Fibroblast of villous mesenchyme (primary cell): ENCODE data around the gene TMSB15A. TPM values are rescaled to one million over a fixed set of nuclear protein-coding genes. Genes with fewer than 3 reads are reported as not detected.
"Not testable (repeated sequence)": the region's sequence is repeated elsewhere in the genome, so short reads cannot be mapped to it uniquely, and the experiment has no call there.

Source experiments
- DNase-seq: peaks from one replicate; pipeline ENCODE4 v3.0.0-alpha.2; 2010; ENCODE audit warnings: low read depth
- H3K4me3 ChIP-seq: 2 replicates; pipeline ENCODE4 v1.5.1; 2011; ENCODE audit warnings: low read depth, mild to moderate bottlenecking, low read length
- total RNA-seq: library from RNA; depleted of rRNA; stranded (reverse); fragments of >200 nt; gene quantifications from 2 replicates; pipeline ENCODE4 v1.2.3, GENCODE V29; 2012
- TF ChIP-seq, protein P1 (sequence below): IDR thresholded peaks from 2 replicates; pipeline ENCODE4 v1.5.1; 2012; ENCODE audit warnings: low read depth, mild to moderate bottlenecking, low read length; ENCODE audit not compliant: insufficient read depth

The TMSB15A gene
- total RNA-seq, 1 donor, result 1.7 TPM

DNA sequence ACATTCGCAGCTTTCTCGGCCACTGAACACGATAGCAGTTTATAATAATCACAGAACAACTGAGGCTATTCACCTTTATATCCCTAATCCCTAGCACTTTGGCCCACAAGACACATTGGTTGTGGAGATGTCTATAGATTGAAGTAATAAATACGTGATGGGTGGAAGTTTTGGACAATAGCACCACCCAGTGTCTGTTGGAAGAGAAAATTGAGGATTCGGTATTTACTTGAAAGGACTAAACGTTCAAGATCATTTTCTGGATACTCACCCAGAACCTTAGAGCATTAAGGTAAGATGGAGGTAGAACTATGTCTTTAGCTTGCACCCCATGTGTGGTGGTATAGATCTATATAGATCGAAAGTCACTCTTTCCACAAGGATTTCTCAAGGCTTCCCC, 787 bp upstream of the TMSB15A start:
- TF ChIP-seq, protein P1, sequence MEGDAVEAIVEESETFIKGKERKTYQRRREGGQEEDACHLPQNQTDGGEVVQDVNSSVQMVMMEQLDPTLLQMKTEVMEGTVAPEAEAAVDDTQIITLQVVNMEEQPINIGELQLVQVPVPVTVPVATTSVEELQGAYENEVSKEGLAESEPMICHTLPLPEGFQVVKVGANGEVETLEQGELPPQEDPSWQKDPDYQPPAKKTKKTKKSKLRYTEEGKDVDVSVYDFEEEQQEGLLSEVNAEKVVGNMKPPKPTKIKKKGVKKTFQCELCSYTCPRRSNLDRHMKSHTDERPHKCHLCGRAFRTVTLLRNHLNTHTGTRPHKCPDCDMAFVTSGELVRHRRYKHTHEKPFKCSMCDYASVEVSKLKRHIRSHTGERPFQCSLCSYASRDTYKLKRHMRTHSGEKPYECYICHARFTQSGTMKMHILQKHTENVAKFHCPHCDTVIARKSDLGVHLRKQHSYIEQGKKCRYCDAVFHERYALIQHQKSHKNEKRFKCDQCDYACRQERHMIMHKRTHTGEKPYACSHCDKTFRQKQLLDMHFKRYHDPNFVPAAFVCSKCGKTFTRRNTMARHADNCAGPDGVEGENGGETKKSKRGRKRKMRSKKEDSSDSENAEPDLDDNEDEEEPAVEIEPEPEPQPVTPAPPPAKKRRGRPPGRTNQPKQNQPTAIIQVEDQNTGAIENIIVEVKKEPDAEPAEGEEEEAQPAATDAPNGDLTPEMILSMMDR, result no peak
- no peak overlapping the region for H3K4me3 ChIP-seq
- DNase-seq, result peak; percentile 8

DNA sequence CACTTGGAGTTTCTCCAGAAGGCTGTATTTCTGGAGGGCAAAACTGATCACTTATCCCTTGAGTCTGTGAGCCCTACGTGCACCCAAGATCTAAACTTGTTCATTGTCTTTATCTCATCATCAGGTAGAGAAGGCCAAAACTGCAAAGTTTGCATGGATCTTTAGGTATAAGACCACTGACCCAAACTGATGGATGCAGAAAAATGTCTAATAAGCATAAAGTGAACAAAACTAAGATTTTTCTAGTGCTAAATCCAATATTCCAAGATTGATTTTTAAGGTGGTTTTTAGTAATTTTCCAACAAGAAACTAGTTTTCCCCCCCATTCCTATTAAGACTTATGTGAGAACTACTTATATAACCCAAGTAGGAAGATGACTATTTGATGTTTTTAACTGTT, 2.0 kb downstream of the TMSB15A start:
- TF ChIP-seq, protein P1, result no peak
- H3K4me3 ChIP-seq, result no peak overlapping the region
- DNase-seq, result no peak

DNA sequence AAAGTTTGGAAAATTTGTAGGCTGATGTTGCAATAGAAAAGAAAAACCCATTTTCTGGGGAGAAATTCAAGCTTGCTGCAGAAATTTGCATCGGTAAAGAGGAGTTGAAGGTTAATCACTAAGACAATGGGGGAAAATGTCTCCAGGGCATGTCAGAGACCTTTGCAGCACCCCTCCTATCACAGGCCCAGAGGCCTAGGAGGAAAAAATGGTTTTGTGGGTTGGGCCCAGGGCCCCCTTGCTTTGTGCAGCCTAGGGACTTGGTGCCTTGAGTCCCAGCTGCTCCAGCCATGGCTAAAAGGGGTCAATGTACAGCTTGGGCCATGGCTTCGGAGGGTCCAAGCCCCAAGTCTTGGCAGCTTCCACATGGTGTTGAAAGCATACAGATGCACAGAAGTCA, 17.8 kb downstream of the TMSB15A start:
- no peak for DNase-seq
- TF ChIP-seq, protein P1, result no peak
- no peak overlapping the region for H3K4me3 ChIP-seq

DNA sequence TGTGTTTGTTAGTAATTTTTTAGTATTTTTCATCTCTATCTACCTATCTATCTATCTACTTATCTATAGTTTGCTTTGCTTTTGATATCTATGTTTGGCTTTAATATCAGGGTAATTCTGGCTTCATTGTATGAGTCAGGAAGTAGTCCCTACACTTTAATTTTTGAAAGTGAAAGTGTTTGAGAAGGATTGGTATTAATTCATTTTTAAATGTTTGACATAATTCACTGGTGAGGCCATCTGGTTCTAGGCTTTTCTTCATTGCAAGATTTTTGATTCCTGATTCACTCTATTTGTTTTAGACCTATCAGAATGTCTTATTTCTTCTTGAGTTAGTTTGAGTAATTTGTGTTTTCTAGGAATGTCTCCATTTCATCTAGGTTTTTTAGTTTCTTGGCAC, 24.8 kb downstream of the TMSB15A start:
- TF ChIP-seq, protein P1, result no peak
- DNase-seq, result no peak
- no peak overlapping the region for H3K4me3 ChIP-seq

DNA sequence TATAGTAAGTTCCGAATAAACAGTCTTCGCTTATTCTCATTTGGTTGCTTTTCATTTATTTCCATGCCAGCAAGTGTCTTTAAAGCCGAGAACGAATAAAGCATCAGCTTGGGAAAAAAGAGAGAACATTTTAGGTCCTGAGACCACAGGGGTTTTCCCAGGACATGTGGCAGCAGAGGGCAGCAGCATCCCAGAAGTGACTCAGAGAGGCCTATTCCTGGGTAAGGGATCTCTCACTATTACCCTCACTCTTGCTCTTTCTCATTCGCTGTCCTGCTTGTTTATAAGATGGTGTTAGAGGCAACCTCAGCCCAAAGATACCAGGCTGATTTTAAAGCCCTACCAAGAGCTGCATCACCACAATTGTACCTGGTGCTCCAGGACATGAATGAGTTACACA, 37.8 kb downstream of the TMSB15A start:
- not testable (repeated sequence) for H3K4me3 ChIP-seq, DNase-seq

DNA sequence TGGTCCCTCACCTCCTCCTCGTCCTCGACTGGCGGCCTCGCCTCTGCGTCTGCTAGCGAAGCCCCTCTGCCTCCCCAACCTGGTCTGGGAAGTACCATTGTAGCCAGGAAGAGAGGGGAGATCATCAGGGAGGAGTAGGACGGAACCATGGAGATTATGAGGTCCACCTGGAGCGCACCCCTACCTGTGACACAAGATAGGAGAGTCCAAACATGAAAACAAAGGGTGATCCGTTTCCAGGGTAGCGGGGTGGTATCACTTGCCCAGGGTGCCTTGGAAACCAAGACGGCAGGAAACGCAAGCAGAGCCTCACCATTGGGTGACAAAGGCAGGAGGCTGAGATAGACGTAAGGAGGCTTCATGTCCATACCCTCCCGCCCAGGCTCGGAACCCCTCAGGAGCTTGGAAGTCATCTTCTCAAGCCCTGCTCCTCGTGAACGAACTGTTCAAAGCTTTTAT, 44.7 kb downstream of the TMSB15A start, which contains the start of gene TCP11X2:
TSS of gene TCP11X2 (minus strand) at position 51 of the 459 bp plus-strand sequence.
- not testable (repeated sequence) for H3K4me3 ChIP-seq, DNase-seq

DNA sequence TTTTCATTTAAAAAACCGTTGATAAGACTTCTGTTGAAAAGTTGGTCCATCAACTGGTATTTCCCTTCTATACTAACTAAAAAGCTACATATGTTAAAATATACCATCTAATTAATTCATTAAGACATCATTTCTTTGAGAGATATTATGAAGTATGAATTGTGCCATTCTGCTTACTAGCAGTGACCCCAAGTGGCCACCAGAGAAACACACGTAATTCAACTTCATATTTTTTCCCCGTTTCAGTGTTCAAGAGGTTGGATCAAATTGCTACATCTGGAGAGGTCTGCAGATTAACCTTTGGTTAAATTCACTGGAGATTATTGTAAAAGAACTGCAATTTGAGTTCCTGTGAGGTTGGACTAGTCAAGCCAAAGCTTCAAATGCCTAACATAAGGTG, 46.3 kb downstream of the TMSB15A start:
- H3K4me3 ChIP-seq, DNase-seq: not testable (repeated sequence)

Other genes starting within 250 kb of the TMSB15A start
- gene NXF2B, start 76.7 kb downstream of the TMSB15A start, total RNA-seq, result not detected in 2 replicates
- gene TCP11X2, start 44.9 kb downstream of the TMSB15A start, total RNA-seq, result not detected in 2 replicates
- gene ARMCX5, start 82.8 kb upstream of the TMSB15A start, total RNA-seq, result 15.5 and 18.0 TPM in 2 replicates
- gene GPRASP1, start 134.7 kb upstream of the TMSB15A start, total RNA-seq, result 2.6 and 2.9 TPM in 2 replicates
- 13.5 and 15.5 TPM in 2 replicates for gene GPRASP2, start 195.7 kb upstream of the TMSB15A start, total RNA-seq
- gene GPRASP3, start 204.0 kb upstream of the TMSB15A start, total RNA-seq, result 4.8 and 6.9 TPM in 2 replicates